GM18951 (cell line): ENCODE data around the gene TOLLIP.

Experiments used
- POLR2A ChIP-seq: IDR thresholded peaks from 4 replicates; pipeline ENCODE4 v1.6.1; 2011; ENCODE audit warnings: mild to moderate bottlenecking; ENCODE audit not compliant: insufficient read length, insufficient read depth; ENCODE audit errors: extremely low read depth
- in situ Hi-C: fragments of 300-500 bp; cut with MboI; formaldehyde crosslinking; loops from one replicate; pipeline ENCODE4 v1.12.0; 2022; ENCODE audit warnings: low sequenced_read_pairs, mixed read lengths, inconsistent platforms; ENCODE audit not compliant: unreplicated experiment

The TOLLIP gene

GRCh38 chr11:1295591-1295990 lies 13.8 kb downstream of the TOLLIP start:
- TF ChIP-seq POLR2A: no peak
- in situ Hi-C loops: no loop called here

- TF ChIP-seq POLR2A: no peak
- in situ Hi-C loops: no loop called here
Measured at GRCh38 chr11:1295086-1295485, 14.3 kb downstream of the TOLLIP start.

GRCh38 chr11:1293619-1294015 lies 15.8 kb downstream of the TOLLIP start:
- in situ Hi-C loops: no loop called here
- no peak for TF ChIP-seq POLR2A

- in situ Hi-C loops: no loop called here
Measured at GRCh38 chr11:1292644-1293618, 16.5 kb downstream of the TOLLIP start.

GRCh38 chr11:1292018-1292643 lies 17.3 kb downstream of the TOLLIP start:
- in situ Hi-C loops: no loop called here
- no peak for TF ChIP-seq POLR2A

More at GRCh38 chr11:1292644-1293618, 16.5 kb downstream of the TOLLIP start:
- TF ChIP-seq POLR2A: no peak

- no peak for TF ChIP-seq POLR2A
- in situ Hi-C loops: no loop called here
Measured at GRCh38 chr11:1291295-1292017, 18.0 kb downstream of the TOLLIP start.

GRCh38 chr11:1290052-1291040 lies 19.1 kb downstream of the TOLLIP start:
- in situ Hi-C loops: no loop called here
- TF ChIP-seq POLR2A: no peak

- in situ Hi-C loops: no loop called here
- TF ChIP-seq POLR2A: no peak
Measured at GRCh38 chr11:1289211-1289935, 20.1 kb downstream of the TOLLIP start.

- in situ Hi-C loops: no loop called here
- no peak for TF ChIP-seq POLR2A
Measured at GRCh38 chr11:1288426-1289151, 20.8 kb downstream of the TOLLIP start.

GRCh38 chr11:1287928-1288327 lies 21.5 kb downstream of the TOLLIP start:
- TF ChIP-seq POLR2A: no peak
- in situ Hi-C loops: no loop called here

- in situ Hi-C loops: no loop called here
- TF ChIP-seq POLR2A: no peak
Measured at GRCh38 chr11:1285876-1286275, 23.6 kb downstream of the TOLLIP start.

- no peak for TF ChIP-seq POLR2A
- in situ Hi-C loops: no loop called here
Measured at GRCh38 chr11:1285316-1285744, 24.1 kb downstream of the TOLLIP start.
